PFSK-1 (cell line): ENCODE results near the gene KCNN2.

Experiments
- FOXP2 ChIP-seq: optimal IDR thresholded peaks from 2 replicates; pipeline ENCODE3; 2011; ENCODE audit warnings: borderline replicate concordance, control low read depth, inconsistent platforms; ENCODE audit not compliant: insufficient read depth; ENCODE audit errors: extremely low read length, extremely low read depth
- POLR2AphosphoS5 ChIP-seq: IDR thresholded peaks from 2 replicates; pipeline ENCODE4 v1.6.1; 2012; ENCODE audit warnings: low read depth, mild to moderate bottlenecking, control low read depth, low read length, moderate library complexity
- SIN3A ChIP-seq: IDR thresholded peaks from 2 replicates; pipeline ENCODE4 v1.6.1; 2012; ENCODE audit warnings: mild to moderate bottlenecking, low read length, moderate library complexity, borderline replicate concordance; ENCODE audit not compliant: insufficient read depth
- TAF1 ChIP-seq: IDR thresholded peaks from 2 replicates; pipeline ENCODE4 v1.6.1; 2012; ENCODE audit warnings: low read length, control low read depth, borderline replicate concordance; ENCODE audit not compliant: insufficient read depth
- TF ChIP-seq, protein P1 (sequence below), 2 experiments: IDR thresholded peaks; 2 replicates each; pipeline versions ENCODE4 v1.6.1 to v1.8.0; 2011 to 2012; ENCODE audit warnings: low read depth in 2 of 2, low read length in 2 of 2, control low read depth in 1 of 2, inconsistent platforms in 1 of 2, mild to moderate bottlenecking in 1 of 2, moderate library complexity in 1 of 2; ENCODE audit not compliant: insufficient read depth in 1 of 2

KCNN2 gene

GRCh38 chr5:114346181-114346580 is 15.7 kb upstream of the KCNN2 start:
- TF ChIP-seq POLR2AphosphoS5, result no peak
- TF ChIP-seq, protein P1, sequence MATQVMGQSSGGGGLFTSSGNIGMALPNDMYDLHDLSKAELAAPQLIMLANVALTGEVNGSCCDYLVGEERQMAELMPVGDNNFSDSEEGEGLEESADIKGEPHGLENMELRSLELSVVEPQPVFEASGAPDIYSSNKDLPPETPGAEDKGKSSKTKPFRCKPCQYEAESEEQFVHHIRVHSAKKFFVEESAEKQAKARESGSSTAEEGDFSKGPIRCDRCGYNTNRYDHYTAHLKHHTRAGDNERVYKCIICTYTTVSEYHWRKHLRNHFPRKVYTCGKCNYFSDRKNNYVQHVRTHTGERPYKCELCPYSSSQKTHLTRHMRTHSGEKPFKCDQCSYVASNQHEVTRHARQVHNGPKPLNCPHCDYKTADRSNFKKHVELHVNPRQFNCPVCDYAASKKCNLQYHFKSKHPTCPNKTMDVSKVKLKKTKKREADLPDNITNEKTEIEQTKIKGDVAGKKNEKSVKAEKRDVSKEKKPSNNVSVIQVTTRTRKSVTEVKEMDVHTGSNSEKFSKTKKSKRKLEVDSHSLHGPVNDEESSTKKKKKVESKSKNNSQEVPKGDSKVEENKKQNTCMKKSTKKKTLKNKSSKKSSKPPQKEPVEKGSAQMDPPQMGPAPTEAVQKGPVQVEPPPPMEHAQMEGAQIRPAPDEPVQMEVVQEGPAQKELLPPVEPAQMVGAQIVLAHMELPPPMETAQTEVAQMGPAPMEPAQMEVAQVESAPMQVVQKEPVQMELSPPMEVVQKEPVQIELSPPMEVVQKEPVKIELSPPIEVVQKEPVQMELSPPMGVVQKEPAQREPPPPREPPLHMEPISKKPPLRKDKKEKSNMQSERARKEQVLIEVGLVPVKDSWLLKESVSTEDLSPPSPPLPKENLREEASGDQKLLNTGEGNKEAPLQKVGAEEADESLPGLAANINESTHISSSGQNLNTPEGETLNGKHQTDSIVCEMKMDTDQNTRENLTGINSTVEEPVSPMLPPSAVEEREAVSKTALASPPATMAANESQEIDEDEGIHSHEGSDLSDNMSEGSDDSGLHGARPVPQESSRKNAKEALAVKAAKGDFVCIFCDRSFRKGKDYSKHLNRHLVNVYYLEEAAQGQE (IDR thresholded peaks at IDR 0.05; ENCODE audit: insufficient read depth in 1 of 2, low read depth in 2 of 2, low read length in 2 of 2), result no peak
- TF ChIP-seq SIN3A, result no peak
- TF ChIP-seq FOXP2, result no peak
- no peak for TF ChIP-seq TAF1

GRCh38 chr5:114355086-114355830 is 6.6 kb upstream of the KCNN2 start:
- TF ChIP-seq, protein P1 (IDR thresholded peaks at IDR 0.05; ENCODE audit: insufficient read depth in 1 of 2, low read depth in 2 of 2, low read length in 2 of 2), result no peak
- TF ChIP-seq POLR2AphosphoS5 (no peak), SIN3A (no peak), TAF1 (no peak), FOXP2 (no peak)

DNA sequence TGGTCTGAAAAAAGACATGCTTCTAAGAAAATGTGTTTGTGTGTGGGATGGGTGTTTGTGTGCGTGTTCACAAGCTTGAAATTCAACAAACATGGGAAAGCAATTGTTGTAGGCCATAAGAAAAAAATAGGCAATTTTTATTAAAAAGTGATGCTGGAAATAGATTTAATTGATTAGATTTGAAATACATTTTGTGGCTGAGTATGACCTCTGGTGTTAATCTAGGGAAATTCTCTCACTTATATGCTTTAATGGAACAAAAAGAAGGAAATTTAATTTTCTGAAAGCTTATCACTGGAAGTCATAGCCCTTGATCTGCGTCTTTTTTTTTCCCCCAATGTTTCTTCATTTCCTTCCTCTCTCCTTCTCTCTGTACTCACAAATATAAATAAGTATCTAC is 3.5 kb upstream of the KCNN2 start:
- TF ChIP-seq FOXP2, result no peak
- TF ChIP-seq, protein P1 (IDR thresholded peaks at IDR 0.05; ENCODE audit: insufficient read depth in 1 of 2, low read depth in 2 of 2, low read length in 2 of 2), result no peak
- TF ChIP-seq TAF1, result no peak
- TF ChIP-seq SIN3A, result no peak
- no peak for TF ChIP-seq POLR2AphosphoS5

DNA sequence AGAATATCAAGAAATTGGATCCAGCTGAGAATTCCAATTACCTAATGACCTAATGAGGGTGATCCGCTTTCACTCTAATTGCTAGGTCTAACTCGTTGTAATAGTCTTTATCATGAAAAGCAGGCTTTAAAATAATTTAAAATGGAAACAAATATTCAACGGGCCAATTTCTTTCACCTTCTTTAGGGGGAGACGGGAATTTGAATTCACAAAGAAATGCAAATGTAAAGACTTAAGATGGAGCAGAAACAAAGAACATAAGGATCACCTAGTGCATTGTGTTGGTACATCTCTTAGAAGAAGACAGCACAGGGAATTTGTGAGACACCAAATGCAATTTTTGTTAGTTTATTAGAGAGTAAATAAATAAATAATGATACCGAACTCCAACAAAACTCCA is 1.5 kb upstream of the KCNN2 start:
- TF ChIP-seq POLR2AphosphoS5 (no peak), TAF1 (no peak), SIN3A (no peak), FOXP2 (no peak)
- TF ChIP-seq, protein P1 (IDR thresholded peaks at IDR 0.05; ENCODE audit: insufficient read depth in 1 of 2, low read depth in 2 of 2, low read length in 2 of 2), result no peak

- TF ChIP-seq TAF1 (no peak), SIN3A (no peak), POLR2AphosphoS5 (no peak), FOXP2 (no peak)
- TF ChIP-seq, protein P1 (IDR thresholded peaks at IDR 0.05; ENCODE audit: insufficient read depth in 1 of 2, low read depth in 2 of 2, low read length in 2 of 2), result no peak
These were observed 800 bp upstream of the KCNN2 start for GRCh38 chr5:114360816-114361723.
